GM12878 (cell line): Measurements from ENCODE around the gene PDZK1IP1. TPM values are rescaled to one million over a fixed set of nuclear protein-coding genes. Genes with fewer than 3 reads are reported as not detected.

ENCODE experiments used
- ATAC-seq: fragments of 200-7000 bp; cut with Tn5 transposase; 3 replicates; pipeline ENCODE4 v1.9.1; 2020; ENCODE audit warnings: mild to moderate bottlenecking, moderate library complexity
- BruUV-seq: library from RNA; stranded (reverse); fragments of 400-500 nt; replicated peaks from 2 replicates; lab custom pipeline; 2021; lab: Mats Ljungman, UMichigan
- CTCF ChIA-PET: fragments of 300-600 bp; sonication (Branson Sonifier 250); formaldehyde crosslinking; extraction: SDS; loops from one replicate; lab custom pipeline; 2021; ENCODE audit warnings: inconsistent platforms; lab: Yijun Ruan, JAX
- POLR2A ChIA-PET: fragments of 350-600 bp; formaldehyde crosslinking; extraction: SDS; loops from one replicate; lab custom pipeline; 2021; ENCODE audit warnings: inconsistent platforms; lab: Charles Lee
- RAD21 ChIA-PET: fragments of 300-600 bp; sonication (Branson Sonifier 250); formaldehyde crosslinking; loops from one replicate; lab custom pipeline; 2023; ENCODE audit warnings: antibody characterized with exemption; ENCODE audit not compliant: unreplicated experiment; lab: Charles Lee
- SMC1A ChIA-PET: fragments of 300-600 bp; sonication (Branson Sonifier 250); formaldehyde crosslinking; loops from one replicate; lab custom pipeline; 2023; ENCODE audit not compliant: unreplicated experiment, uncharacterized antibody; lab: Charles Lee
- DNase-seq: peaks from one replicate; pipeline ENCODE4 v3.0.0-alpha.2; 2011; ENCODE audit warnings: low read depth, low spot score
- FAIRE-seq: peaks from 3 replicates; lab custom pipeline; 2011; peaks lifted over from hg19 to GRCh38; lab: Jason Lieb, UNC
- H2AFZ ChIP-seq: 2 replicates; pipeline ENCODE4 v1.6.0; 2011; ENCODE audit warnings: low read depth, low read length, control low read depth; ENCODE audit not compliant: control insufficient read depth
- H3K27ac ChIP-seq: 2 replicates; pipeline ENCODE4 v1.5.1; 2011; ENCODE audit warnings: control low read depth; ENCODE audit not compliant: control insufficient read depth, insufficient read depth
- H3K27me3 ChIP-seq, 2 experiments: replicated peaks in 1 of 2; 2 replicates each; pipeline versions ENCODE4 v1.6.0 to v1.6.1; 2011; ENCODE audit warnings: low read length in 1 of 2; ENCODE audit not compliant: control insufficient read depth in 2 of 2, insufficient read depth in 2 of 2
- H3K36me3 ChIP-seq, 2 experiments: 2 replicates each; pipeline ENCODE4 v1.5.1; 2011; ENCODE audit warnings: low read length in 1 of 2; ENCODE audit not compliant: control insufficient read depth in 2 of 2, insufficient read depth in 2 of 2
- H3K4me1 ChIP-seq: 2 replicates; pipeline ENCODE4 v1.6.1; 2011; ENCODE audit warnings: mild to moderate bottlenecking, low read length, moderate library complexity, mixed read lengths; ENCODE audit not compliant: control insufficient read depth, insufficient read depth
- H3K4me2 ChIP-seq: 2 replicates; pipeline ENCODE4 v1.6.0; 2011; ENCODE audit warnings: control low read depth; ENCODE audit not compliant: control insufficient read depth, insufficient read depth
- H3K4me3 ChIP-seq: fragments of 200-600 bp; sonication (generic); 2 replicates; pipeline ENCODE4 v1.5.1; 2016
- H3K79me2 ChIP-seq: 2 replicates; pipeline ENCODE4 v1.6.0; 2011; ENCODE audit warnings: low read length; ENCODE audit not compliant: control insufficient read depth, insufficient read depth
- H3K9ac ChIP-seq: 2 replicates; pipeline ENCODE4 v1.8.0; 2011; ENCODE audit warnings: low read length, control low read depth, mixed read lengths; ENCODE audit not compliant: control insufficient read depth, insufficient read depth
- H3K9me3 ChIP-seq: replicated peaks from 3 replicates; pipeline ENCODE4 v1.5.1; 2011; ENCODE audit warnings: mild to moderate bottlenecking, low read length; ENCODE audit not compliant: control insufficient read depth, insufficient read depth
- H4K20me1 ChIP-seq: 2 replicates; pipeline ENCODE4 v1.6.0; 2011; ENCODE audit not compliant: control insufficient read depth, insufficient read depth
- CBX3 ChIP-seq: fragments of 200-600 bp; sonication (generic); IDR thresholded peaks from 2 replicates; pipeline ENCODE4 v1.6.1; 2016; ENCODE audit warnings: low read depth, borderline replicate concordance
- CBX5 ChIP-seq: sonication (generic); IDR thresholded peaks from 2 replicates; pipeline ENCODE4 v1.6.1; 2016; ENCODE audit warnings: low read depth, moderate library complexity, mild to moderate bottlenecking, inconsistent platforms
- CHD1 ChIP-seq: IDR thresholded peaks from 2 replicates; pipeline ENCODE4 v1.6.1; 2012; ENCODE audit warnings: low read depth, low read length, improper control_type of control experiment
- GATAD2B ChIP-seq: fragments of 450-650 bp; conservative IDR thresholded peaks from 2 replicates; pipeline ENCODE4 v1.6.1; 2017; ENCODE audit warnings: low read depth, mild to moderate bottlenecking, moderate library complexity
- HDAC2 ChIP-seq: fragments of 200-600 bp; sonication (generic); IDR thresholded peaks from 2 replicates; pipeline ENCODE4 v1.6.1; 2017
- NFYB ChIP-seq: IDR thresholded peaks from 2 replicates; pipeline ENCODE4 v1.6.1; 2011; ENCODE audit warnings: low read depth, mild to moderate bottlenecking, low read length, improper control_type of control experiment, moderate library complexity; ENCODE audit not compliant: insufficient read depth
- NR2C1 ChIP-seq: fragments of 450-650 bp; IDR thresholded peaks from 2 replicates; pipeline ENCODE4 v1.6.1; 2017; ENCODE audit warnings: antibody characterized with exemption, mild to moderate bottlenecking, moderate library complexity
- PAX8 ChIP-seq: fragments of 450-650 bp; IDR thresholded peaks from 2 replicates; pipeline ENCODE4 v1.6.1; 2017; ENCODE audit warnings: mild to moderate bottlenecking, moderate library complexity
- POLR2AphosphoS2 ChIP-seq: IDR thresholded peaks from 2 replicates; pipeline ENCODE4 v1.6.1; 2011; ENCODE audit warnings: low read depth, mild to moderate bottlenecking, low read length, improper control_type of control experiment, moderate library complexity
- RBBP5 ChIP-seq: fragments of 200-600 bp; sonication (generic); conservative IDR thresholded peaks from 2 replicates; pipeline ENCODE4 v1.6.1; 2016
- SUPT20H ChIP-seq: IDR thresholded peaks from 2 replicates; pipeline ENCODE4 v1.6.1; 2011; ENCODE audit warnings: low read depth, mild to moderate bottlenecking, low read length, moderate library complexity, borderline replicate concordance; ENCODE audit not compliant: control insufficient read depth
- TBL1XR1 ChIP-seq: IDR thresholded peaks from 2 replicates; pipeline ENCODE4 v1.6.1; 2012; ENCODE audit warnings: low read depth, low read length, improper control_type of control experiment
- TCF3 ChIP-seq: IDR thresholded peaks from 2 replicates; pipeline ENCODE4 v1.6.1; 2012; ENCODE audit warnings: low read depth, mild to moderate bottlenecking, low read length, borderline replicate concordance; ENCODE audit not compliant: insufficient read depth
- TCF7 ChIP-seq: IDR thresholded peaks from 2 replicates; pipeline ENCODE4 v1.6.1; 2014; ENCODE audit warnings: antibody characterized with exemption, borderline replicate concordance
- WGBS: methylation state at CpG from one replicate; pipeline ENCODE4 v1.1.6; 2016; ENCODE audit warnings: low lambda C conversion rate; ENCODE audit not compliant: insufficient replicate concordance, insufficient coverage; ENCODE audit errors: missing lambda C conversion rate; 5-methylcytosine and 5-hydroxymethylcytosine counted together
- in situ Hi-C: fragments of 300-500 bp; cut with MboI; formaldehyde crosslinking; loops from 9 replicates; pipeline ENCODE4 v1.14.3; 2018; ENCODE audit warnings: mixed read lengths
- intact Hi-C: fragments of 100-400 bp; cut with micrococcal nuclease; formaldehyde crosslinking; loops from one replicate; pipeline ENCODE4 v1.14.2; 2022; ENCODE audit not compliant: unreplicated experiment
- polyA plus RNA-seq, 11 experiments: library from polyadenylated mRNA; depleted of rRNA in 4 of 11; unstranded in 6 of 11; stranded (reverse) in 5 of 11; fragments of >200 nt; fragmentation: Nextera tagmentation in 4 of 11; fragmentation: Illumina TruSeq in 1 of 11; extraction: Ambion mirVana in 4 of 11; extraction: Trizol in 1 of 11; gene quantifications; 1 replicate in 1 of 11; 2 replicates in 10 of 11; pipeline versions ENCODE4 v1.2.1 to v1.2.3, GENCODE V29; 2011 to 2016; ENCODE audit warnings: inconsistent platforms in 2 of 11, missing spikeins in 2 of 11, low read depth in 1 of 11
- total RNA-seq, 4 experiments: library from RNA; depleted of rRNA in 3 of 4; stranded (reverse); fragments of >200 nt in 3 of 4; fragmentation: Illumina TruSeq in 1 of 4; extraction: Trizol in 1 of 4; gene quantifications; 2 replicates each; pipeline versions ENCODE4 v1.2.1 to v1.2.3, GENCODE V29; 2013 to 2021
- TF ChIP-seq, protein P1 (sequence below): fragments of 450-650 bp; IDR thresholded peaks from 2 replicates; pipeline ENCODE4 v1.6.1; 2018; ENCODE audit warnings: mild to moderate bottlenecking, low read depth, moderate library complexity; ENCODE audit not compliant: partially characterized antibody
- TF ChIP-seq, protein P2 (sequence below): fragments of 450-650 bp; IDR thresholded peaks from 2 replicates; pipeline ENCODE4 v1.6.1; 2014; ENCODE audit warnings: mild to moderate bottlenecking
- TF ChIP-seq, protein P3 (sequence below): fragments of 450-650 bp; formaldehyde crosslinking; IDR thresholded peaks from 2 replicates; pipeline ENCODE4 v1.5.0; 2022; ENCODE audit warnings: mild to moderate bottlenecking, missing genetic modification characterization

PDZK1IP1 gene
- total and polyA plus RNA-seq, 10 of the 15 experiments (the other 5 are each of a cell fraction or from before 2014, with no cell fraction given) = not detected

DNA sequence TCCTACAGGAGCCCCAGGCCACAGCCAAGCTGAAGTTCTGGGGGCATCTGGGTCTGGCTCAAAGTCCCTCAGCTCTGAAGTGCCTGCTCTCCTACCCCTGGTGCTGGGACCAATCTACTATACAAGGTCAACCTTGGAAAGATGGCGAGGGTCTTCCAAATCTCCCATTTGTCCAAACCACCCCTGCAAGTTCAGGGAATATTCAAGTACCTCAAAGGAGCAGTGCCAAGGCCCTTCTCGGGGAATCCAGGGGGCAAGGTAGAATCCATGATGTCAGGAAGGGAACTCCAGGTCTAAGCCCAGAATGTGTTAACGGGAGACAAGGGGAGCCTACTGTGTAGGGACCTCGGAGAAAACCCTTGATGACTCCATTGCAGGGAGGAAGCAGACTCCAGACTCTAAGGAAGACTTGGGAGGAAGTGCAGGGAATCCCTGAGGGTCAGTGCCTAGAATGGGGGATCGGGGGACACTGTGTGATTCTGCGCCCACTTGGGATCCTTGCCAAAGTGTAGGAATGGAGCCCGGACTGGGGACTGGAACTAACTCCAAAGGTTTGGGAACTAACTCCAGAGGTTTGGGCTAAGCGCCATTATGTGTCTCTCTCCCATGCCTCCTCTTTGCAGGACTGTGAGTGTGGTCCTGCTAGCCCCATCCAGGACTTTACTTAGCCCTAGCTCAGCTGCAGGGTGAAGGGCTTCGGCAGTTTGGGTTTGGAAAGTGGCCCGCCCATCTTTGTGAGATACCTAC, 33.5 kb upstream of the PDZK1IP1 start (continued):
- TF ChIP-seq, protein P1, sequence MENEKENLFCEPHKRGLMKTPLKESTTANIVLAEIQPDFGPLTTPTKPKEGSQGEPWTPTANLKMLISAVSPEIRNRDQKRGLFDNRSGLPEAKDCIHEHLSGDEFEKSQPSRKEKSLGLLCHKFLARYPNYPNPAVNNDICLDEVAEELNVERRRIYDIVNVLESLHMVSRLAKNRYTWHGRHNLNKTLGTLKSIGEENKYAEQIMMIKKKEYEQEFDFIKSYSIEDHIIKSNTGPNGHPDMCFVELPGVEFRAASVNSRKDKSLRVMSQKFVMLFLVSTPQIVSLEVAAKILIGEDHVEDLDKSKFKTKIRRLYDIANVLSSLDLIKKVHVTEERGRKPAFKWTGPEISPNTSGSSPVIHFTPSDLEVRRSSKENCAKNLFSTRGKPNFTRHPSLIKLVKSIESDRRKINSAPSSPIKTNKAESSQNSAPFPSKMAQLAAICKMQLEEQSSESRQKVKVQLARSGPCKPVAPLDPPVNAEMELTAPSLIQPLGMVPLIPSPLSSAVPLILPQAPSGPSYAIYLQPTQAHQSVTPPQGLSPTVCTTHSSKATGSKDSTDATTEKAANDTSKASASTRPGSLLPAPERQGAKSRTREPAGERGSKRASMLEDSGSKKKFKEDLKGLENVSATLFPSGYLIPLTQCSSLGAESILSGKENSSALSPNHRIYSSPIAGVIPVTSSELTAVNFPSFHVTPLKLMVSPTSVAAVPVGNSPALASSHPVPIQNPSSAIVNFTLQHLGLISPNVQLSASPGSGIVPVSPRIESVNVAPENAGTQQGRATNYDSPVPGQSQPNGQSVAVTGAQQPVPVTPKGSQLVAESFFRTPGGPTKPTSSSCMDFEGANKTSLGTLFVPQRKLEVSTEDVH = no peak
- no peak for TF ChIP-seq NFYB
- TF ChIP-seq GATAD2B = no peak
- TF ChIP-seq POLR2AphosphoS2 = no peak
- no peak for TF ChIP-seq CBX3
- TF ChIP-seq TCF7 = no peak

DNA sequence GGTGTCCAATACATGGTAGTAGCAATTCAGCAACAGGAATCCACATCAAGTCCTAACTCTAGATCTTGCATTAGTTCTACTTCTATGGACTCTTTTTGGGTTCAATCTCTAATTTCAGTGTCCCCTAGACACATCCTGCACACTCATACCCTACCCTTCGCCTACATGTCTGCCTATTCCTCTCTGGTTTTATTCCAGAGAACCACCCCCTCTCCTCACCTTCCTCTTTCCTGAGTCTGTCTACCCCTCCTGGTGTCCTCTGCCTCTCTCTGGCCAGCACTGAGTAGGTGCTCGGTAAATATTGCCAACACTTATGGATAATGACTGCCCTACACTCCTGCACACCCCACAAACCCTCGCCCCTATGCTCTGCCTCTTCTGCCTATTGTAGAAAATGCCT, 32.6 kb upstream of the PDZK1IP1 start:
- Histone ChIP-seq H3K9ac (no peak overlapping the region), H3K27me3 (peaks cover 7 to 14% of the 10 kb centered on the region in 2 experiments; a peak in 3 of 4 replicates), H3K36me3 (no peaks in the 10 kb centered on the region), H3K4me1 (no peaks in the 10 kb centered on the region), H4K20me1 (no peaks in the 10 kb centered on the region), H3K9me3 (no peaks in the 10 kb centered on the region), H3K27ac (no peak overlapping the region), H3K79me2 (no peaks in the 10 kb centered on the region), H3K4me3 (no peak overlapping the region), H3K4me2 (no peak overlapping the region), H2AFZ (no peak overlapping the region)
- FAIRE-seq (no peak), DNase-seq (no peak), ATAC-seq (no peak)
- ChIA-PET POLR2A (no interaction called here), CTCF (no interaction called here), SMC1A (no interaction called here), RAD21 (no interaction called here)
- intact Hi-C loops = no loop called here
- in situ Hi-C loops = no loop called here
- WGBS = 3% methylated on average over 3 of the region's 3 CpGs
- BruUV-seq = no TSS peak
- TF ChIP-seq TCF3 = no peak
- no peak for TF ChIP-seq NR2C1
- TF ChIP-seq, protein P2, sequence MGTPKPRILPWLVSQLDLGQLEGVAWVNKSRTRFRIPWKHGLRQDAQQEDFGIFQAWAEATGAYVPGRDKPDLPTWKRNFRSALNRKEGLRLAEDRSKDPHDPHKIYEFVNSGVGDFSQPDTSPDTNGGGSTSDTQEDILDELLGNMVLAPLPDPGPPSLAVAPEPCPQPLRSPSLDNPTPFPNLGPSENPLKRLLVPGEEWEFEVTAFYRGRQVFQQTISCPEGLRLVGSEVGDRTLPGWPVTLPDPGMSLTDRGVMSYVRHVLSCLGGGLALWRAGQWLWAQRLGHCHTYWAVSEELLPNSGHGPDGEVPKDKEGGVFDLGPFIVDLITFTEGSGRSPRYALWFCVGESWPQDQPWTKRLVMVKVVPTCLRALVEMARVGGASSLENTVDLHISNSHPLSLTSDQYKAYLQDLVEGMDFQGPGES = no peak
- no peak for TF ChIP-seq TBL1XR1
- TF ChIP-seq CHD1 = no peak
- TF ChIP-seq CBX5 = no peak
- TF ChIP-seq RBBP5 = no peak
- no peak for TF ChIP-seq HDAC2
- TF ChIP-seq, protein P3, sequence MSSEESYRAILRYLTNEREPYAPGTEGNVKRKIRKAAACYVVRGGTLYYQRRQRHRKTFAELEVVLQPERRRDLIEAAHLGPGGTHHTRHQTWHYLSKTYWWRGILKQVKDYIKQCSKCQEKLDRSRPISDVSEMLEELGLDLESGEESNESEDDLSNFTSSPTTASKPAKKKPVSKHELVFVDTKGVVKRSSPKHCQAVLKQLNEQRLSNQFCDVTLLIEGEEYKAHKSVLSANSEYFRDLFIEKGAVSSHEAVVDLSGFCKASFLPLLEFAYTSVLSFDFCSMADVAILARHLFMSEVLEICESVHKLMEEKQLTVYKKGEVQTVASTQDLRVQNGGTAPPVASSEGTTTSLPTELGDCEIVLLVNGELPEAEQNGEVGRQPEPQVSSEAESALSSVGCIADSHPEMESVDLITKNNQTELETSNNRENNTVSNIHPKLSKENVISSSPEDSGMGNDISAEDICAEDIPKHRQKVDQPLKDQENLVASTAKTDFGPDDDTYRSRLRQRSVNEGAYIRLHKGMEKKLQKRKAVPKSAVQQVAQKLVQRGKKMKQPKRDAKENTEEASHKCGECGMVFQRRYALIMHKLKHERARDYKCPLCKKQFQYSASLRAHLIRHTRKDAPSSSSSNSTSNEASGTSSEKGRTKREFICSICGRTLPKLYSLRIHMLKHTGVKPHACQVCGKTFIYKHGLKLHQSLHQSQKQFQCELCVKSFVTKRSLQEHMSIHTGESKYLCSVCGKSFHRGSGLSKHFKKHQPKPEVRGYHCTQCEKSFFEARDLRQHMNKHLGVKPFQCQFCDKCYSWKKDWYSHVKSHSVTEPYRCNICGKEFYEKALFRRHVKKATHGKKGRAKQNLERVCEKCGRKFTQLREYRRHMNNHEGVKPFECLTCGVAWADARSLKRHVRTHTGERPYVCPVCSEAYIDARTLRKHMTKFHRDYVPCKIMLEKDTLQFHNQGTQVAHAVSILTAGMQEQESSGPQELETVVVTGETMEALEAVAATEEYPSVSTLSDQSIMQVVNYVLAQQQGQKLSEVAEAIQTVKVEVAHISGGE (CRISPR knock-in tag) = no peak
- TF ChIP-seq SUPT20H = no peak
- no peak for TF ChIP-seq PAX8
